Fibroblast of lung (primary cell): ENCODE measurements around the gene PLOD2. TPM values are rescaled to one million over a fixed set of nuclear protein-coding genes. Genes with fewer than 3 reads are reported as not detected.

Source experiments
- DNase-seq, 2 donors: peaks; one replicate each; pipeline versions ENCODE4 v3.0.0 to v3.0.0-alpha.2; 2010; ENCODE audit warnings: low read depth in 2 of 2
- H2AFZ ChIP-seq: 2 replicates; pipeline ENCODE4 v1.5.1; 2012; ENCODE audit warnings: low read length, control low read depth, inconsistent platforms
- H3K27ac ChIP-seq: 2 replicates; pipeline ENCODE4 v1.5.1; 2011; ENCODE audit warnings: low read length, control low read depth; ENCODE audit not compliant: insufficient read depth
- H3K27me3 ChIP-seq: 2 replicates; pipeline ENCODE4 v1.5.1; 2011; ENCODE audit warnings: mild to moderate bottlenecking, low read length; ENCODE audit not compliant: control insufficient read depth, insufficient read depth
- H3K36me3 ChIP-seq: 2 replicates; pipeline ENCODE4 v1.5.1; 2011; ENCODE audit warnings: low read length; ENCODE audit not compliant: control insufficient read depth, insufficient read depth
- H3K4me1 ChIP-seq: 2 replicates; pipeline ENCODE4 v1.5.1; 2011; ENCODE audit warnings: low read length; ENCODE audit not compliant: control insufficient read depth, insufficient read depth; ENCODE audit errors: extremely low read depth
- H3K4me2 ChIP-seq: 2 replicates; pipeline ENCODE4 v1.5.1; 2011; ENCODE audit warnings: low read length, control low read depth; ENCODE audit not compliant: insufficient read depth; ENCODE audit errors: extremely low read depth
- H3K4me3 ChIP-seq, 4 experiments: fragments of 200-600 bp in 1 of 4; sonication (generic) in 1 of 4; replicated peaks in 1 of 4; 2 replicates each; pipeline ENCODE4 v1.5.1; 2011 to 2016; ENCODE audit warnings: low read length in 4 of 4, low read depth in 3 of 4, mild to moderate bottlenecking in 3 of 4, control low read depth in 2 of 4, inconsistent platforms in 1 of 4, mixed read lengths in 1 of 4; ENCODE audit not compliant: insufficient read depth in 1 of 4; ENCODE audit errors: control extremely low read depth in 1 of 4
- H3K79me2 ChIP-seq: 2 replicates; pipeline ENCODE4 v1.5.1; 2012; ENCODE audit warnings: mild to moderate bottlenecking, low read length, inconsistent platforms; ENCODE audit not compliant: control insufficient read depth, insufficient read depth
- H3K9ac ChIP-seq: 2 replicates; pipeline ENCODE4 v1.5.1; 2011; ENCODE audit warnings: mild to moderate bottlenecking, low read length, control low read depth; ENCODE audit not compliant: insufficient read depth
- H3K9me3 ChIP-seq: 2 replicates; pipeline ENCODE4 v1.5.1; 2012; ENCODE audit warnings: low read depth, low read length; ENCODE audit not compliant: control insufficient read depth, insufficient read depth
- H4K20me1 ChIP-seq: 2 replicates; pipeline ENCODE4 v1.5.1; 2011; ENCODE audit warnings: low read length; ENCODE audit not compliant: control insufficient read depth, insufficient read depth; ENCODE audit errors: extremely low read depth
- CTCF ChIP-seq, 2 donors: IDR thresholded peaks in 1 of 2; conservative IDR thresholded peaks in 1 of 2; 1 replicate in 1 of 2; 2 replicates in 1 of 2; pipeline ENCODE4 v1.5.1; 2011 to 2012; ENCODE audit warnings: low read length in 2 of 2, control low read depth in 1 of 2, inconsistent platforms in 1 of 2, low read depth in 1 of 2, mild to moderate bottlenecking in 1 of 2
- EZH2 ChIP-seq: IDR thresholded peaks from 2 replicates; pipeline ENCODE4 v1.5.1; 2012; ENCODE audit warnings: low read length, control low read depth, mild to moderate bottlenecking; ENCODE audit errors: missing control alignments
- polyA plus RNA-seq, 2 donors: library from polyadenylated mRNA; depleted of rRNA in 1 of 2; stranded (reverse) in 1 of 2; unstranded in 1 of 2; fragments of >200 nt; gene quantifications; 2 replicates each; pipeline ENCODE4 v1.2.1, GENCODE V29; 2011 to 2012; ENCODE audit warnings: missing spikeins in 1 of 2
- total RNA-seq: library from RNA; depleted of rRNA; stranded (reverse); fragments of >200 nt; gene quantifications from 2 replicates; pipeline ENCODE4 v1.2.1, GENCODE V29; 2014

The PLOD2 gene
- total and polyA plus RNA-seq, 2 donors (not counting 1 experiment from before 2014, with no cell fraction given): 91.8 to 114 TPM

GRCh38 chr3:146164506-146164905, 3.5 kb upstream of the PLOD2 start:
- no peak for TF ChIP-seq CTCF (conservative IDR thresholded peaks at IDR 0.05 in 1 of 2, IDR thresholded peaks at IDR 0.05 in 1 of 2; ENCODE audit: low read depth in 1 of 2, low read length in 2 of 2)
- TF ChIP-seq EZH2: no peak
- DNase-seq: no peak

GRCh38 chr3:146164071-146164470, 3.1 kb upstream of the PLOD2 start:
- peak in 1 of 2 donors; percentile 62 for DNase-seq
- peak overlapping the region; percentile 21 for H3K4me2 ChIP-seq

More at GRCh38 chr3:146164506-146164905, 3.5 kb upstream of the PLOD2 start:
- Histone ChIP-seq H3K9me3 (no peaks in the 10 kb centered on the region), H3K4me1 (peaks cover 26% of the 10 kb centered on the region), H4K20me1 (no peaks in the 10 kb centered on the region), H2AFZ (no peak overlapping the region), H3K79me2 (peaks cover 12% of the 10 kb centered on the region), H3K36me3 (no peaks in the 10 kb centered on the region), H3K27me3 (no peaks in the 10 kb centered on the region), H3K9ac (no peak overlapping the region), H3K27ac (no peak overlapping the region), H3K4me2 (no peak overlapping the region), H3K4me3 (no peak overlapping the region)

GRCh38 chr3:146163584-146163983, 2.6 kb upstream of the PLOD2 start:
- Histone ChIP-seq H3K4me2 (peak overlapping the region; percentile 21), H3K27ac (peak overlapping the region; percentile 30), H3K4me1 (peaks cover 26% of the 10 kb centered on the region), H3K9me3 (no peaks in the 10 kb centered on the region), H2AFZ (no peak overlapping the region), H3K4me3 (no peak overlapping the region), H3K9ac (no peak overlapping the region), H3K36me3 (no peaks in the 10 kb centered on the region), H3K27me3 (no peaks in the 10 kb centered on the region), H3K79me2 (peaks cover 17% of the 10 kb centered on the region), H4K20me1 (no peaks in the 10 kb centered on the region)
- DNase-seq: peak; percentile 94 to 97
- peak; percentile 5 to 6 for TF ChIP-seq CTCF (conservative IDR thresholded peaks at IDR 0.05 in 1 of 2, IDR thresholded peaks at IDR 0.05 in 1 of 2; ENCODE audit: low read depth in 1 of 2, low read length in 2 of 2)
- no peak for TF ChIP-seq EZH2

More at GRCh38 chr3:146164071-146164470, 3.1 kb upstream of the PLOD2 start:
- TF ChIP-seq CTCF (conservative IDR thresholded peaks at IDR 0.05 in 1 of 2, IDR thresholded peaks at IDR 0.05 in 1 of 2; ENCODE audit: low read depth in 1 of 2, low read length in 2 of 2) (no peak), EZH2 (no peak)
- H3K27me3 ChIP-seq: no peaks in the 10 kb centered on the region
- H3K36me3 ChIP-seq: no peaks in the 10 kb centered on the region
- H3K9me3 ChIP-seq: no peaks in the 10 kb centered on the region
- H2AFZ ChIP-seq: no peak overlapping the region
- H3K4me1 ChIP-seq: peaks cover 26% of the 10 kb centered on the region
- no peaks in the 10 kb centered on the region for H4K20me1 ChIP-seq
- no peak overlapping the region for H3K4me3 ChIP-seq
- H3K9ac ChIP-seq: no peak overlapping the region
- peaks cover 13% of the 10 kb centered on the region for H3K79me2 ChIP-seq
- peak overlapping the region; percentile 30 for H3K27ac ChIP-seq
